Choroid plexus epithelial cell (primary cell): ENCODE results near the gene GGCT.
"Not testable (repeated sequence)": the region's sequence is repeated elsewhere in the genome, so short reads cannot be mapped to it uniquely, and the experiment has no call there.

ENCODE experiments used
- DNase-seq: peaks from one replicate; pipeline ENCODE4 v3.0.0-alpha.2; 2010; ENCODE audit warnings: low read depth
- H3K4me3 ChIP-seq: 2 replicates; pipeline ENCODE4 v1.5.1; 2011; ENCODE audit warnings: low read depth, mild to moderate bottlenecking, control low read depth, low read length, moderate library complexity
- TF ChIP-seq, protein P1 (sequence below): conservative IDR thresholded peaks from 2 replicates; pipeline ENCODE4 v1.5.1; 2011; ENCODE audit warnings: low read depth, mild to moderate bottlenecking, control low read depth, inconsistent platforms, low read length, moderate library complexity

GGCT gene

DNA sequence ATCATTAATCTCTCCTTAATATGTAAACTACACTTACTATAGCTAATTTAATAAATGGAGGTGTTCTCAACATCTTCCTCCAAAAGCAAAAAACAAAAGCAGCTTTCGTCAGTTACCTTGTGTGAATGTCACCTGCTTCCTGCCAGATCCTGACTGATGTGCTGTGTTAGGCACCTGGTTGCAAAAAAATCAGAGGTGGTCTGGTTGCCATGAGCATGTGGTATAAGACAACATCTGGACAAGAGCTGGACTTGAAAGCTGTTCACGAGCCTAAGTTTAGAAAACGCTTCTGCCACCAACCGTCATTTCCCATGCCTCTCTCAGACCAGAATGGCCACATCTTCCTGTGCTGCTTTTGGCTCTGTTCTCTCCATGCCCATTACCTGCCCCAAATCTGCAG lies 42.0 kb upstream of the GGCT start:
- TF ChIP-seq, protein P1, sequence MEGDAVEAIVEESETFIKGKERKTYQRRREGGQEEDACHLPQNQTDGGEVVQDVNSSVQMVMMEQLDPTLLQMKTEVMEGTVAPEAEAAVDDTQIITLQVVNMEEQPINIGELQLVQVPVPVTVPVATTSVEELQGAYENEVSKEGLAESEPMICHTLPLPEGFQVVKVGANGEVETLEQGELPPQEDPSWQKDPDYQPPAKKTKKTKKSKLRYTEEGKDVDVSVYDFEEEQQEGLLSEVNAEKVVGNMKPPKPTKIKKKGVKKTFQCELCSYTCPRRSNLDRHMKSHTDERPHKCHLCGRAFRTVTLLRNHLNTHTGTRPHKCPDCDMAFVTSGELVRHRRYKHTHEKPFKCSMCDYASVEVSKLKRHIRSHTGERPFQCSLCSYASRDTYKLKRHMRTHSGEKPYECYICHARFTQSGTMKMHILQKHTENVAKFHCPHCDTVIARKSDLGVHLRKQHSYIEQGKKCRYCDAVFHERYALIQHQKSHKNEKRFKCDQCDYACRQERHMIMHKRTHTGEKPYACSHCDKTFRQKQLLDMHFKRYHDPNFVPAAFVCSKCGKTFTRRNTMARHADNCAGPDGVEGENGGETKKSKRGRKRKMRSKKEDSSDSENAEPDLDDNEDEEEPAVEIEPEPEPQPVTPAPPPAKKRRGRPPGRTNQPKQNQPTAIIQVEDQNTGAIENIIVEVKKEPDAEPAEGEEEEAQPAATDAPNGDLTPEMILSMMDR = no peak
- DNase-seq = no peak

DNA sequence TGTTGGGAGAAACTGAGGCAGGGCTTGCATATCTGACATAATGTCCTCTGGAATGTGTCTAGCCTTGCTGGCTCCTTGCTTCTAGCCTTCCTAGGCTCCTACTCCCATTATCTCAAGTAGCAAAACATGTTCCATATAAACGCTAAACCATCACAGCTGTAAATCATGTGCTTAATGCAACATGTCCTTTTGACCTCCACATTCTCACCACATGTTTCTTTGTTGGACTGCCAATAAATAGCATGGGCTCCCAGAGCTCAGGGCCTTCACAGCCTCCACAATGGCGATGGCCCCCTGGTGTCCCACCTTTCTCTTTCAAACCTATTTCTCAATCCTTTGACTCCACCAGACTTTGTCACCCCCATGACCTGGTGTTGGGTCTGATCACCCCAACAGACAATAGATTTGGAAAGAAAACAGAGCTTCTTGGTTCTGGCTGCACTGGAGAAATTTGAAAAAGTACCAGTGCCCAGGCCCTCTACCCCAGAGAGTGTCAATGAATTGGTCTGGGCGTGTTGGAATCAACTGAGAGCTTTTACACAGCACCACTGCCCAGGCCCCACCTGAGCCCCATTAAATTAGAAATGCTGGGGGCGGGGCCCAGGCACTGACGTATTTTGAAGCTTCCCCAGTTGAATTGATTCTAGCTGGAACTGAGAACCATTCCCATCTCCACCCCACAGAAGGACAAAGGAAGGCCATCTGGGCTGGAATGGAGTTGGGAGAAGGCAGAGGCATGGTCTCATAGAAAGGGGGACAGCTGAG lies 41.3 kb upstream of the GGCT start:
- TF ChIP-seq, protein P1 = no peak
- DNase-seq = peak; percentile 78
- no peak overlapping the region for H3K4me3 ChIP-seq

More for the DNA sequence above, 42.0 kb upstream of the GGCT start:
- no peak overlapping the region for H3K4me3 ChIP-seq

DNA sequence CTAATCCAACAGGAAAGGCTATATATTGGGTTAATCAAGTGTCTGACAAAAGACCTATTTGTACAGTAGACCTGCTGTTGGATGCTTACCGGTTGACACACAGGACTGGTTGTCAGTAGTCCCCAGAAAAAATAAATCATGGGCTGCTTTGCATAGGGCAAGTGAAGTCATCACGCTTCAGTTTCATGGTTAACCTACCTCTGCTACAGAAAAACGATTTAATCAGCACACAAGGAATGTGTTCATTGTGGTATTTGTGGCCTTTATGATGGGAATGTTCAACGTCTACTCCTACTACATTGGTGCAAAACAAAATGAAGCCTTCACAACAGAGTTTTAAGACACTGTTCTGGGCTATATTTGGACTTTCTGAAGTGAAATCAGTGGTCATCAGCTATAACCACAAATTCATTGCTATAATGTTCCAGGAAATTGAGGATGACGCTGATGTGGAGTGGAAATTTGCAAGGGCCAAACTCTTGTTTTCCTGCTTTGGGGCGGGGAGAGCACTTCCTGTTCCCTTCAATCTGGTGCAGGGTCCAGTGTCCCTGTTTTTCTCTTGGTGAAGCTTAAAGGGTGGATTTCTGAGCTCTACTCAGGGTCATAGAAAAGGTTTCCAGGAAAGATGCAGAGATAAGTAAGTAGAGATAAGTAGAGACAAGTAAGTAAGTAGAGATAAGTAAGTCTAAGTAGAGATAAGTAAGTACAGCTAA lies 39.3 kb upstream of the GGCT start:
- DNase-seq = no peak
- TF ChIP-seq, protein P1 = no peak
- no peak overlapping the region for H3K4me3 ChIP-seq

DNA sequence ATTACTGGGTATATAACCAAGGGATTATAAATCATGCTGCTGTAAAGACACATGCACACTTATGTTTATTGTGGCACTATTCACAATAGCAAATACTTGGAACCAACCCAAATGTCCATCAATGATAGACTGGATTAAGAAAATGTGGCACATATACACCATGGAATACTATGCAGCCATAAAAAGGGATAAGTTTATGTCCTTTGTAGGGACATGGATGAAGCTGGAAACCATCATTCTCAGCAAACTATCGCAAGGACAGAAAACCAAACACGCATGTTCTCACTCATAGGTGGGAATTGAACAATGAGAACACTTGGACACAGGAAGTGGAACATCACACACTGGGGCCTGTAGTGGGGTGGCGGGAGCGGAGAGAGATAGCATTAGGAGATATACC lies 38.5 kb upstream of the GGCT start:
- H3K4me3 ChIP-seq, DNase-seq: not testable (repeated sequence)

DNA sequence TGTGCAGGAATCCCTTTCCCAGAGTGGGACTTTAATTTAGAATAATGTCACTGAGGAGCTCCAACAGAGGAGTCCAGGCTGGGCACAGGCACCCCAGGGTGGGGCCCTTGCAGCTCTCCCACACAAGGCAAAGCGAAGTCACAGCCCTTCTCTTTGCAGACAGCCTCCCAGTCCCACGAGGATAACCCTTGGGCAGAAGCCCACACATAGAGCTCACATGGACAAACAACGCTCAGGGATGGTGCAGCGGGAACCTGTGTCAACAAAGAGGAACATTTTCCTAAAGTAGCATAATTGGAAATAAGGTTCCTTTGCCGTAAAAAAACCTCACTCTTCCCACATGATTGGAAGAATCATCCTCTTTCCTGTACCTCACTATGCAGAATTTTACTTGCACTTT lies 29.3 kb upstream of the GGCT start:
- TF ChIP-seq, protein P1 = no peak

DNA sequence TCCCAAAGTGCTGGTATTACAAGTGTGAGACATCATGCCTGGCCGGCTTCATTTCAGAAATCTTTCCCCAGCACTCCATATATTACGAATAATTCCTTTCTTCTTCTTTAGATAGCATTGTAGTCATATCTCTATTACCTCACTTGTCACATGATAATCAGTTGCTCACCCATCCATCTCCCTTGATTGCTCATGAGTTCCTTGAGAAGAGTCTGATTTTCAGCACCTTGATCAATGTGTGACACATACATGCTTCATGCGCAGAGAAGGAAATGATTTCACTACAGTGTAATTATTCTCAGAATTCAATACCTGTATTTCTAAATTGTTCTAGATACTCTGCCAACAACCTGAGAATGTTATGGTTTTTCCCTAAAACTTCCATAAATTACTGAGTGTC lies 26.7 kb upstream of the GGCT start:
- DNase-seq = no peak
- TF ChIP-seq, protein P1 = no peak
- no peak overlapping the region for H3K4me3 ChIP-seq

More for the DNA sequence above, 29.3 kb upstream of the GGCT start:
- DNase-seq = no peak
- H3K4me3 ChIP-seq = no peak overlapping the region

DNA sequence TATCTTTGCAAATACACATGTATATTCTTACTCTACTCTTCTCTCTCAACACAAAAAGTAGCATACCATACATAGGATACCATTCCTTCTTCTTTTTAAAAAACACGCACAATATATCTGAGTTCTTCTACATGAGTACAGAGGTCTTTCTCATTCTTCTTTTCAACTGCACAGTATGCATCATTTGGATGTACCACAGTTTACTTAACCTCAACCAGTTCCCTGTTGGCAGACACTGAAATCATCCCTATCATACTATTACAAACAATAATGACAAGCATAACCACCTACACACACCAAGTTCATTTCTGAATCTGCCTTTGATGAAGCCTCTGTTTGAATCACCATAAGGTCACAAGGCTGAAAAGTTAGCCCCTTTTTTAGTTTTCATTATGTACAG lies 25.7 kb upstream of the GGCT start:
- TF ChIP-seq, protein P1 = no peak
- no peak for DNase-seq
- no peak overlapping the region for H3K4me3 ChIP-seq
